SK-N-SH (cell line): ENCODE measurements around the gene MDM4. TPM values are rescaled to one million over a fixed set of nuclear protein-coding genes. Genes with fewer than 3 reads are reported as not detected.

Experiments
- CTCF ChIA-PET: fragments of 300-600, 350-600 bp; formaldehyde crosslinking; extraction: SDS; loops from one replicate; lab custom pipeline; 2021; lab: Yijun Ruan, JAX
- POLR2A ChIA-PET: fragments of 350-600 bp; sonication (Branson Sonifier 250); formaldehyde crosslinking; extraction: SDS; loops from one replicate; lab custom pipeline; 2020; ENCODE audit warnings: antibody characterized with exemption, inconsistent platforms; lab: Yijun Ruan, JAX
- DNase-seq: peaks from one replicate; pipeline ENCODE4 v3.0.0; 2012
- H2AFZ ChIP-seq: fragments of 200-600 bp; sonication (generic); 2 replicates; pipeline ENCODE4 v1.8.1; 2016; ENCODE audit warnings: antibody characterized with exemption, mild to moderate bottlenecking, low read depth
- H3F3A ChIP-seq: fragments of 200-600 bp; sonication (generic); replicated peaks from 2 replicates; pipeline ENCODE3; 2016; ENCODE audit warnings: antibody characterized with exemption, mild to moderate bottlenecking; ENCODE audit not compliant: insufficient read depth
- H3K27ac ChIP-seq, 2 experiments: fragments of 200-500 bp in 1 of 2; fragments of 200-600 bp in 1 of 2; sonication (Bioruptor generic) in 1 of 2; sonication (generic), shearing (Covaris generic) in 1 of 2; 2 replicates each; pipeline versions ENCODE4 v1.5.1 to v1.6.1; 2014 to 2016; ENCODE audit warnings: low read depth in 2 of 2, inconsistent platforms in 1 of 2, low read length in 1 of 2, mild to moderate bottlenecking in 1 of 2, mixed read lengths in 1 of 2
- H3K27me3 ChIP-seq: fragments of 200-600 bp; sonication (generic), shearing (Covaris generic); 2 replicates; pipeline ENCODE4 v1.6.1; 2016; ENCODE audit warnings: mixed run types; ENCODE audit not compliant: insufficient read depth
- H3K36me3 ChIP-seq, 2 experiments: fragments of 200-500 bp in 1 of 2; fragments of 200-600 bp in 1 of 2; sonication (Bioruptor generic) in 1 of 2; sonication (generic) in 1 of 2; replicated peaks in 1 of 2; 2 replicates each; pipeline versions ENCODE3 to v1.5.1; 2014 to 2016; ENCODE audit warnings: low read length in 1 of 2, mild to moderate bottlenecking in 1 of 2; ENCODE audit not compliant: insufficient read depth in 2 of 2, control insufficient read depth in 1 of 2
- H3K4me1 ChIP-seq, 2 experiments: fragments of 200-500 bp in 1 of 2; fragments of 200-600 bp in 1 of 2; sonication (Bioruptor generic) in 1 of 2; sonication (generic), shearing (Covaris generic) in 1 of 2; 2 replicates each; pipeline versions ENCODE4 v1.5.1 to v1.6.1; 2014 to 2016; ENCODE audit warnings: low read depth in 1 of 2, low read length in 1 of 2, mixed run types in 1 of 2; ENCODE audit not compliant: insufficient read depth in 2 of 2, control insufficient read depth in 1 of 2
- H3K4me2 ChIP-seq: fragments of 200-600 bp; sonication (generic), shearing (Covaris generic); 2 replicates; pipeline ENCODE4 v1.6.1; 2017; ENCODE audit warnings: mixed run types
- H3K4me3 ChIP-seq, 2 experiments: fragments of 200-500 bp in 1 of 2; fragments of 200-600 bp in 1 of 2; sonication (Bioruptor generic) in 1 of 2; sonication (generic), shearing (Covaris generic) in 1 of 2; 2 replicates each; pipeline versions ENCODE4 v1.5.1 to v1.8.1; 2014 to 2016; ENCODE audit warnings: low read depth in 2 of 2, inconsistent platforms in 1 of 2, low read length in 1 of 2, mild to moderate bottlenecking in 1 of 2, mixed read lengths in 1 of 2, moderate library complexity in 1 of 2
- H3K79me2 ChIP-seq: fragments of 200-600 bp; sonication (generic); 2 replicates; pipeline ENCODE4 v1.8.1; 2017; ENCODE audit warnings: mild to moderate bottlenecking; ENCODE audit not compliant: insufficient read depth
- H3K9ac ChIP-seq: fragments of 200-600 bp; sonication (generic); 2 replicates; pipeline ENCODE4 v1.6.1; 2017; ENCODE audit warnings: mixed run types
- H3K9me2 ChIP-seq: fragments of 200-600 bp; sonication (generic); 2 replicates; pipeline ENCODE4 v1.6.1; 2017; ENCODE audit warnings: mixed run types
- H3K9me3 ChIP-seq: fragments of 200-600 bp; sonication (generic); 2 replicates; pipeline ENCODE4 v1.6.1; 2017; ENCODE audit warnings: mixed run types, mild to moderate bottlenecking, moderate library complexity
- H4K20me1 ChIP-seq: fragments of 200-600 bp; sonication (generic); 2 replicates; pipeline ENCODE4 v1.6.1; 2017; ENCODE audit warnings: mild to moderate bottlenecking, mixed run types; ENCODE audit not compliant: insufficient read depth
- CTCF ChIP-seq: fragments of 200-600 bp; sonication (generic); IDR thresholded peaks from 2 replicates; pipeline ENCODE4 v1.6.1; 2017; ENCODE audit warnings: antibody characterized with exemption, mild to moderate bottlenecking, moderate library complexity
- EP300 ChIP-seq, 2 experiments: IDR thresholded peaks; 2 replicates each; pipeline versions ENCODE4 v1.4.0 to v1.6.1; 2012; ENCODE audit warnings: borderline replicate concordance in 1 of 2, low read depth in 1 of 2, low read length in 1 of 2
- EZH2phosphoT487 ChIP-seq: fragments of 200-600 bp; sonication (generic); IDR thresholded peaks from 2 replicates; pipeline ENCODE4 v1.6.1; 2017; ENCODE audit warnings: low read depth, mixed run types, mild to moderate bottlenecking, antibody characterized with exemption, moderate library complexity, borderline replicate concordance
- FOSL2 ChIP-seq: IDR thresholded peaks from 2 replicates; pipeline ENCODE4 v1.4.0; 2012; ENCODE audit warnings: low read depth, mild to moderate bottlenecking, moderate library complexity, borderline replicate concordance
- FOXJ3 ChIP-seq: sonication (generic); formaldehyde crosslinking; IDR thresholded peaks from 2 replicates; pipeline ENCODE4 v1.5.1; 2020; ENCODE audit warnings: mild to moderate bottlenecking, missing genetic modification reagents
- GABPA ChIP-seq: IDR thresholded peaks from 2 replicates; pipeline ENCODE4 v1.4.0; 2012; ENCODE audit warnings: low read depth, mild to moderate bottlenecking
- JUND ChIP-seq: IDR thresholded peaks from 2 replicates; pipeline ENCODE4 v1.4.0; 2012
- MAX ChIP-seq: IDR thresholded peaks from 2 replicates; pipeline ENCODE4 v1.4.0; 2012; ENCODE audit warnings: low read depth
- MEF2A ChIP-seq: IDR thresholded peaks from 2 replicates; pipeline ENCODE4 v1.4.0; 2012; ENCODE audit warnings: low read depth, borderline replicate concordance
- NFIC ChIP-seq: IDR thresholded peaks from 2 replicates; pipeline ENCODE4 v1.4.0; 2012; ENCODE audit warnings: borderline replicate concordance
- NRF1 ChIP-seq: IDR thresholded peaks from 2 replicates; pipeline ENCODE4 v1.6.1; 2012; ENCODE audit warnings: low read depth, mild to moderate bottlenecking, low read length
- RAD21 ChIP-seq: IDR thresholded peaks from 2 replicates; pipeline ENCODE4 v1.6.1; 2012; ENCODE audit warnings: mild to moderate bottlenecking, low read length
- RCOR1 ChIP-seq: fragments of 150-350 bp; IDR thresholded peaks from 2 replicates; pipeline ENCODE4 v1.6.1; 2017; ENCODE audit warnings: antibody characterized with exemption, low read length
- RFX5 ChIP-seq: IDR thresholded peaks from 2 replicates; pipeline ENCODE4 v1.6.1; 2012; ENCODE audit warnings: mild to moderate bottlenecking, improper control_type of control experiment, low read length
- SIN3A ChIP-seq: IDR thresholded peaks from 2 replicates; pipeline ENCODE4 v1.6.1; 2012; ENCODE audit warnings: low read depth, mild to moderate bottlenecking, low read length, moderate library complexity, borderline replicate concordance
- TAF1 ChIP-seq: IDR thresholded peaks from 2 replicates; pipeline ENCODE4 v1.6.1; 2012; ENCODE audit warnings: low read depth, mild to moderate bottlenecking, low read length, moderate library complexity, borderline replicate concordance
- TCF12 ChIP-seq: IDR thresholded peaks from 2 replicates; pipeline ENCODE4 v1.4.0; 2012
- TEAD4 ChIP-seq: IDR thresholded peaks from 2 replicates; pipeline ENCODE4 v1.4.0; 2012; ENCODE audit warnings: mild to moderate bottlenecking, borderline replicate concordance; ENCODE audit not compliant: insufficient read depth
- YY1 ChIP-seq: IDR thresholded peaks from 2 replicates; pipeline ENCODE4 v1.4.0; 2012; ENCODE audit warnings: low read depth, mild to moderate bottlenecking
- WGBS: methylation state at CpG from one replicate; pipeline ENCODE4 v1.1.6; 2017; ENCODE audit warnings: low lambda C conversion rate; 5-methylcytosine and 5-hydroxymethylcytosine counted together
- polyA plus RNA-seq, 3 experiments: library from polyadenylated mRNA; depleted of rRNA; stranded (reverse); fragments of >200 nt; gene quantifications; 2 replicates each; pipeline ENCODE4 v1.2.3, GENCODE V29; 2012
- TF ChIP-seq, protein P1 (sequence below): IDR thresholded peaks from 2 replicates; pipeline ENCODE4; 2012

Gene MDM4
- polyA plus RNA-seq, 1 of the 3 experiments (the other 2 are of a cell fraction), result 6.2 TPM

GRCh38 chr1:204580862-204581261 is 64.7 kb downstream of the MDM4 start:
- peaks cover 0 to 18% of the 10 kb centered on the region in 2 experiments; a peak in 1 of 4 replicates for H3K4me1 ChIP-seq
- no peaks in the 10 kb centered on the region for H3K9me2 ChIP-seq
- H3K9me3 ChIP-seq, result no peaks in the 10 kb centered on the region
- no peak overlapping the region for H2AFZ ChIP-seq
- H3K27me3 ChIP-seq, result no peaks in the 10 kb centered on the region
- H3K4me2 ChIP-seq, result no peak overlapping the region
- POLR2A ChIA-PET, result no interaction called here
- H3K79me2 ChIP-seq, result no peaks in the 10 kb centered on the region
- no peak overlapping the region for H3K4me3 ChIP-seq
- H3K36me3 ChIP-seq, result no peaks in the 10 kb centered on the region
- 67% methylated on average over 2 of the region's 2 CpGs for WGBS
- no peak overlapping the region for H3K9ac ChIP-seq
- DNase-seq, result no peak
- H4K20me1 ChIP-seq, result no peaks in the 10 kb centered on the region
- CTCF ChIA-PET, result interaction anchor here (1.3 to 18.4 kb wide), 3 partner anchors 166 to 227 kb away, joined by 3 to 568 read pairs (median 4); no protein-coding TSS in a partner anchor
- no peaks in the 10 kb centered on the region for H3F3A ChIP-seq
- H3K27ac ChIP-seq, result no peak overlapping the region
- TF ChIP-seq JUND (no peak), EP300 (IDR thresholded peaks at IDR 0.05; ENCODE audit: borderline replicate concordance in 1 of 2, low read depth in 1 of 2, low read length in 1 of 2) (no peak), RFX5 (no peak), MAX (no peak), NFIC (no peak), NRF1 (no peak), TEAD4 (no peak), FOSL2 (no peak), TCF12 (no peak), MEF2A (no peak), GABPA (no peak), TAF1 (no peak), RCOR1 (no peak), FOXJ3 (no peak)

- Histone ChIP-seq H3K9me2 (no peaks in the 10 kb centered on the region), H3K27me3 (no peaks in the 10 kb centered on the region), H3K79me2 (no peaks in the 10 kb centered on the region), H3K36me3 (no peaks in the 10 kb centered on the region), H2AFZ (no peak overlapping the region), H3K4me3 (no peak overlapping the region), H4K20me1 (no peaks in the 10 kb centered on the region), H3K4me1 (peaks cover 0 to 15% of the 10 kb centered on the region in 2 experiments; a peak in 1 of 4 replicates), H3K4me2 (no peak overlapping the region), H3F3A (no peaks in the 10 kb centered on the region), H3K9ac (no peak overlapping the region), H3K27ac (no peak overlapping the region), H3K9me3 (no peaks in the 10 kb centered on the region)
- CTCF ChIA-PET, result interaction anchor here (0.6 to 18.4 kb wide), 5 partner anchors 16 to 226 kb away, joined by 3 to 568 read pairs (median 3); no protein-coding TSS in a partner anchor
- POLR2A ChIA-PET, result no interaction called here
- WGBS, result 85% methylated on average over 3 of the region's 3 CpGs
- TF ChIP-seq TAF1, result no peak
- TF ChIP-seq, protein P1, sequence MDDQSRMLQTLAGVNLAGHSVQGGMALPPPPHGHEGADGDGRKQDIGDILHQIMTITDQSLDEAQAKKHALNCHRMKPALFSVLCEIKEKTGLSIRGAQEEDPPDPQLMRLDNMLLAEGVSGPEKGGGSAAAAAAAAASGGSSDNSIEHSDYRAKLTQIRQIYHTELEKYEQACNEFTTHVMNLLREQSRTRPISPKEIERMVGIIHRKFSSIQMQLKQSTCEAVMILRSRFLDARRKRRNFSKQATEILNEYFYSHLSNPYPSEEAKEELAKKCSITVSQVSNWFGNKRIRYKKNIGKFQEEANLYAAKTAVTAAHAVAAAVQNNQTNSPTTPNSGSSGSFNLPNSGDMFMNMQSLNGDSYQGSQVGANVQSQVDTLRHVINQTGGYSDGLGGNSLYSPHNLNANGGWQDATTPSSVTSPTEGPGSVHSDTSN, result no peak
- no peak for TF ChIP-seq TCF12
- no peak for TF ChIP-seq EZH2phosphoT487
- TF ChIP-seq SIN3A, result no peak
- TF ChIP-seq RAD21, result no peak
- TF ChIP-seq MEF2A, result no peak
- TF ChIP-seq FOXJ3, result no peak
- TF ChIP-seq EP300 (IDR thresholded peaks at IDR 0.05; ENCODE audit: borderline replicate concordance in 1 of 2, low read depth in 1 of 2, low read length in 1 of 2), result no peak
- no peak for TF ChIP-seq TEAD4
- TF ChIP-seq RFX5, result no peak
- TF ChIP-seq YY1, result no peak
- TF ChIP-seq CTCF, result no peak
- no peak for DNase-seq
These were observed 65.6 kb downstream of the MDM4 start for GRCh38 chr1:204581759-204582158.
